Activated T-cell treated with anti-CD3 and anti-CD28 coated beads, Interleukin-2, amount 50 U/mL, for 1 hour (primary cell): ENCODE data around the gene DNAH1.
"Not testable (repeated sequence)": the region's sequence is repeated elsewhere in the genome, so short reads cannot be mapped to it uniquely, and the experiment has no call there.

Source experiments
- DNase-seq: peaks from one replicate; pipeline ENCODE4 v3.0.0-alpha.2; 2020

Gene DNAH1

DNA sequence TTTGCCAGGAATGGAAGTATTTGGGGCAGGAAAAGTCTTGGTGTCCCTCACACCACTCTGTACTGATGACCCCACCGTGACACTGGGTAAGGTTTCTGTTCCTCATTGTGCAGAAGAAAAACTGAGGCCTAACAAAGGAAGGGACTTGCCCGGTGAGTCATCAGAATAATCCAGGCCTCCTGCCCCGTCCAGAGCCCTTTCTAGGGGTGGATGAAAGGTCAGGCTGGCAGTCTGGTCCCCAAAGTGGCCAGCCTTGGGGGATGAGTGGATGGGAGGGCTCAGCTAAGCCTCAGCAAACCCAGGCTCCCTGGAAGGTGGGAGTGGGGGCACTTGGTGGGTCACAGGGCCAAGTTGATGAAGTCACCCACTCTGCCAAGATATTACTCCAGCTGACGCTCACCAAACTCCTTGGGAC lies 2.3 kb upstream of the DNAH1 start:
- DNase-seq = no peak

DNA sequence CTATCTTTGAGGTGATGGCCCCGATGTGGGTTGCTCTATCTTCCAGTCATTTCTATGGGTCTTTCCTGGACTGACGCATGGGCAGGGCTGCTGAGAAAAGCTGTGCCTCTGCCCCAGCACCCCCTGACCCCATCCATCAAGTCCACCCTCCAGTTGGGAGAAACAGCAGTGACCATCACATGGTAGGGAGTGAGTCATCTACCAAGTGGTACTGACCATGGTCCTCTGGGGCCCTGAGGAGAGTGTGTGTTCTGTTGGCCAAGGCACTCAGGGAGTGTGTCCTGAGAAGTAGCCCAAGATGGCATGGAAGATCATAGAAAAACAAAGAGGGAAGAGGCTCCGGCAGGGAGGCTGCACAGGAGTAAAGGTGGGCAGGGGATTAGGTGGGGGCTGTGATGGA lies 1.6 kb upstream of the DNAH1 start:
- no peak for DNase-seq

DNA sequence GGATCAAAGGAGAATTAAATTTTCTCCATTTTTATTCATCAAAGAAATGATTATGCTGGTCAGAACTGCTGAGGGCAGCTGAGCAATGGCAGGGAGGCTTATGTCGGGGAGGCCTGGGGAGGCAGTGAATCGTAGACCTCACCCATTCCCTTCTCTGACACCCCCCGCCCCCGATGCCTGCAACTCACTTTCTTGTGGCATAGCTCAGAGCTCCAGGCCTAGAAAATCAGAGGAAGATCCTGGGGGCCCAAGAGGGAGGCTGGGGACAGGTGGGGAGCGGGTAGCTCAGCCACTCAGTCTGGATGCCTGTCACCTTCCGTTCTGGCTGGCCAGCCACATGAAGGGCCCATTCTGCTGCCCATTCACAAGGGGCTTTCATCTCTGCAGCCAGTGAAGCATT lies 1.1 kb upstream of the DNAH1 start:
- DNase-seq = no peak

DNA sequence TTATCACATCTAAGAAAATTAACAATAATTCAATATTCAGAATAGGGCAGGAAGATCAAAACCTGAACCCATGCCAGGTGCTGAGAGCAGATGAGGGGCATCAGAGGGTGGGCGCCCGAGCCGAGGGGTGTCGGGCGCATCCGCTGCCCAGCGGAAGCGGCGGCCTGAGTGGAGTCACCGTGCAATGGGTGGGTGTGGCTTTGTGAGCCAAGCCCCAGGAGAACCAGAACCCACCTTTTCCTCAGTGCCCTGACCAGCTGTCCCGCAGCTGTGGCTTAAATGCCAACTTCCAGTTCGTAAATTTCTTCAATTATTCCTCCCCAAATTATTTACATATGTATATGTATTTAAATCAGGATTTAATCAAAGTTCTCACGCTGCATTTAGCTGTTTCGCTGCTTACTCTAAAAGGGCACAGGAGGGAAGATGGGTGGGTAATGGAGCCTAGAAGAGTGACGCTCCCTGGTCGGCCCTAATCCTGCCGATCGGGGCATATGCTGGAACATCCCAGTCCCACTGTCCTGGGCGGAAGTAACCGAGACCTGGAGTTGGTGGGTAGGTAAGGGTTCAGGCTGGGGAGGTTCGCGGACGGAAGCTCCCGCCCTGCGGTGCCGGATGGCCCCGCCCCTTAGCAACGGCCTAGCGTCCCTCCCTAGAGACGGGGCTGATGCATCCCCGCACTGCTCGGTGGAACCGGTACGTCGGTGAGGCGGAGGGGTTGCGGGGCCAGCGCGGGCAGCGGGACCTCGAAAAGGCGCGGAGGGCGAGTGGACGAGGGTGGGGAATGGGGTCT lies 1.3 kb downstream of the DNAH1 start:
- peak; percentile 79 for DNase-seq

DNA sequence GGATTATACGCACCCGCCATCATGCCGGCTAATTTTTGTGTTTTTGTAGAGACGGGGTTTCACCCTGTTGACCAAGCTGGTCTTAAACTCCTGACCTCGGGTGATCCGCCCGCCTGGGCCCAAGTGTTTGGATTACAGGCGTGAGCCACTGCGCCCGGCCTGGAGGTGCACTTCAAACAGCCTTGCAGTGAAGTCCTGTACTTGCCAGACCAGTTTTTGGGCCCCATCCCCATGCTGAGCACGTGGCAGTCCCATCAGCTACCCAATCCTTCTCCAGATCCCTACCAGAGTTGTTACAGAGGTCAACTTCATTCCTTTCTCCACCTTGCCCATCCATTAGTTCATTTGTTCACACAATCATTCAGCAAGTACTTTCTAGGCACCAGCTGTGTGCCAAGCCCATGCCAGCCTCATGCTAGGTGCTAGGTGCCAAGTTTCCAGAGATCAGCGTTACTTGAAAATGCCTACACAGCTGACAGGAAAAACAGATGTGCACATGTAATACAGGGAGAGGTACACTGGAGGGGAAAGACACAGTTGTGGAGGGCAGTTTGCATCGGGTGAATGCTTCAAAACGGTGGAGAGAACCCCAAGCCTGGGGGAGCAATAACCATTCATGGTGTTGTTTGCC lies 2.2 kb downstream of the DNAH1 start:
- DNase-seq = no peak

DNA sequence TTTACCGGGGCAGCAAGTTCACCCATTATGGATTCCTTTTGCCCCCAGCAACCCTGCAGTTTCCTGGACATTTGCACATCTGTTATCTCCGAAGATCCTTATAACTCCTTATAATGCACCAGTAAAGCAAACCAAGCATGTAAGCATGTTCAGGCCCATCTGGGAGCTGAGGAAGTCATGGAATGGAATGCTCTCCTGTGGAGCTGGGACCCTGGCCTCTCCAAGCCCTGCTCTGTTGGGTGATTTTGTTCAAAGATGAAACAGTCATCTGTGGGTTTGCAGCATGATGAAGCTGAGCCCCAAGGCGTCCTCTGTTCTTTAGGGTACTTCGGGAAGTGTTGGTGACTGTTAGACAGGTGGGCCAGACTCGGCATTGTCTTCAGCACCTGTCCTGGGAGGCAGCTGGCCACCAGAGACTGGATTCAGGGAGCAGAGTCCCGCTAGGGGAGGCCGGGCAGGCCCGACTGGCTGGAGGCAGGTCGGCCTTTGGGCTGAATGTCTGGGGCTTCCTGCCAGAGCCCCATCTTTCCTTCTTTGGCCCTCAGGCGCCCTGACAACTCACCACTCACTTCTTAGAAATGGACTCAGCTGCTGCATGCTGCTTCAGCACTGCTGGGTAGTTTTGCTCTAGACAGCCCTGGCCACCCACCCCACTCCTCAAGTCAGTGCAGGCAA lies 3.9 kb downstream of the DNAH1 start:
- no peak for DNase-seq

DNA sequence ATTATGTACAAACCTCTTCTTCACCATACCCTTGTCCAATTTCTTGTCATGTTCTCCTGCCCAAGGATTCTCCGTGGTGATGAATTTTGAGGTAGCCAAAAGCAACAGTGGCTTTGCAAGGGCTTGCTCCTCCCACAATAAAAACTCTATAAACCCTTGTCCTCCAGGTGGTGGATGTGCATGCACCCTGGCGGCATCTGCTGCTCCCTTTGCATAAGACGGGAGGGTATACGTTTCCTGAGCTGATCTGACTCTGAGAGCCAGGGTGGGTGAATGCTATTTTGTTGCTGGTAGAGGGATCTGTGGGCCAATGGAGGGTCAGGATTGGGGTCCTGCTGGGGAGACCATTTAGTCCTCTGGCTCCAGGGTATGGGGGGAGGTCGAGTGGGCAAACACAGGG lies 5.4 kb downstream of the DNAH1 start:
- DNase-seq = no peak

DNA sequence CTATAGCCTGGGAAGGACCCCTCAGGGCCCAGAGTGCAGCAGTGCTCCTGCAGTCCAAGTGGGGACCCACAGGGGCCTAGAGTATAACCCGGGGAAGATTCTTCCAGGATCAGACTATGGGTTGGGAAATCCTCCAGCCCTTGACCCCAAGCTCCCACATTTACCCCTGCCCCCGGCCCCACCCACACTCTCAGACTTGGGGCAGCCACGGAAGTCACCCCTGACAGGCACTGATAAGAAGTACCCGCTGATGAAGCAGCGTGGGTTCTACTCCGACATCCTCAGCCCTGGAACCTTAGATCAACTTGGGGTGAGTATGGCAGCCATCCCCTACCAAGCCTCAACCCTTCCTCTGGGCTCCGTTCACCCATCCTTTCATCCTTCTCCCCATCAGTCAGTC lies 6.3 kb downstream of the DNAH1 start:
- DNase-seq = no peak

DNA sequence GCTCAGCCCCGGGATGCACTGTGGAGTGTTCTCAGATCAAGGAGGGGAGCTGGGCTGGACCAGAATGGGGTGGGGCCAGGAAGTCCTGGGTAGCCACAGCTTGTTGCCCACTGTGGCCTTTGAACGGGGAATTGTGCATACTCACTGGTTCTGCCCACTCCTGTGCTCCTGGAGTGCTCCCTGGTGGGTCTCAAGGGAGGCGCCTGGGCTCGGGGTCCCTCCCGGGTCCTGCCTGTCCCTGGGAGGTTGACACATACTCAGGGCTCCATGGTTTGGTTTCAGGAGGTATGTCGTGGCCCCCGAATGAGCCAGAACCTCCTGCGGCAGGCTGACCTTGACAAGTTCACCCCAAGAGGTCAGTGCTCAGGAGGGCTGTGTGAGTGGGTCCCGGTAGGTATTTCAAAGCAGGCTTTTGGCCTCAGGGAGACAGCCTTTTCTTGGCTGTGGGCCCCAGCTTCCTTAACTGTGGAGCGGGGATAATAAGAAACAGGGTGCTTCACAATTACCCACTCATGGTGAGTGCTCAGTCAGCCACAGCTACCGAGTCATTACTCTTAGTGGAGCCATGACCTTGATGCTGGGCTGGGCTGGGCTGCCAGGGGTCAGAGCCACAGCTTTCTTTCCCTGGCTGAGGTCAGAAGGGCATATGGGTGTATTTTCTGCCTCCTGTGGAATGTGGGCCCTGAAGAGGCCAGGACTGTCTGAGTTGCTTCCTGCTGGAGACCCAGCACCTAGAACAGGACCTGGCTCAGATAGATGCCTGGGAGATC lies 7.6 kb downstream of the DNAH1 start:
- no peak for DNase-seq

DNA sequence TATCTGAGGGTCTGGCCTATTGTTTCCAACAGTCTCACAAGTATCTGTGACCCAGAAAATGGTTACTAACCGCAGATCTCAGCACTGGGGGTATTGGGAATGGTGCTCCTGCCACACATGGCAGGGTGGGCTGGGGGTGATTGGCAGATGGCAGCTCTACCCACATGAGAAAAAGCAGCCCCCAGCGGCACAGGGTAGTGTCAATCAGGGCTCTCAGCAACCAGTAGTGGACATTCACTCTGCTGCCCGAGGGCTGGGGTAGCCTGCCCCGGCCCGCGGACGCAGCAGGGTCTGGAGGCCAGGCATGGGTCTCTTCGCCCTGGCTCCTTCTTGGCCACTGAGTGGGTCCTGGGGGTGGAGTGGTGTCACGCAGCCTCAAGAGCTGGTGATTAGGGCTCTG lies 8.6 kb downstream of the DNAH1 start:
- no peak for DNase-seq

DNA sequence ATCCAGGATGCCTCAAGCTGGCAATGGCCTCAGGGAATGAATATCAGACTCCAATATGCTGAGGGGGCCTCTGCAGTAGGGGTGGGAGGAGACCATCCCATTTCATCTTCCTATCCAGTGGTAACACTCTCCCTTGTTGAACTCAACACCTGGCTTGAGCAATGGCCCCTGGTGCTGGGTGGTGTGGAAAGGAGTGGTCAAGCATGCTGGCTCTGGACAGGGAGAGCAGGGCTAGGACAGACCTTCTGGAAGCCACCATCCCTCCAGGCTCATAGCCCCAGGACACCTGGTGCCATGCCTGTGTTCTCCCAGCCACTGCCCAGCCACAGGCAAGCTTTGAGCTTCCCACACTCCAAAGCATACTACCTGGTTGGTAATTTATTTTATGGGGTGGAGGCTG lies 9.6 kb downstream of the DNAH1 start:
- DNase-seq = no peak

DNA sequence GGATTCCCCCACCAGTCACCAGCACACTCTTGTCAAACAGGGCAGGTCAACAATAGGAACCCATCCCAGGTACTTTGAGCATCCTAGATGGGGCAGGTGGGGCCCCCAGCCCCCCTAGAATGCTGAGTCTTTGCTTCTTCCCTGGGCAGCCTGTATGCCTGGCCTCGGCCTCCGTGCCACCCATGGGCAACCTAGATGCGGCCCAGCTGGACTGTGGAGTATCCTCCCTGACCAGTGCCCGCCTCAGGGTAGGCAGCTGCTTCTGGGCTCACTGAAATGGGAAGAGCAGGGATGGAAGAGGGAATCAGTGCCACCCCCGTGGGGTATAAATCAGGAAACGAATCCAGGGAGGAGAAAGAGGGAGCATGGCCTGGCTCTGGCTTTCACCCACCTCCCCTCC lies 10.9 kb downstream of the DNAH1 start:
- no peak for DNase-seq

DNA sequence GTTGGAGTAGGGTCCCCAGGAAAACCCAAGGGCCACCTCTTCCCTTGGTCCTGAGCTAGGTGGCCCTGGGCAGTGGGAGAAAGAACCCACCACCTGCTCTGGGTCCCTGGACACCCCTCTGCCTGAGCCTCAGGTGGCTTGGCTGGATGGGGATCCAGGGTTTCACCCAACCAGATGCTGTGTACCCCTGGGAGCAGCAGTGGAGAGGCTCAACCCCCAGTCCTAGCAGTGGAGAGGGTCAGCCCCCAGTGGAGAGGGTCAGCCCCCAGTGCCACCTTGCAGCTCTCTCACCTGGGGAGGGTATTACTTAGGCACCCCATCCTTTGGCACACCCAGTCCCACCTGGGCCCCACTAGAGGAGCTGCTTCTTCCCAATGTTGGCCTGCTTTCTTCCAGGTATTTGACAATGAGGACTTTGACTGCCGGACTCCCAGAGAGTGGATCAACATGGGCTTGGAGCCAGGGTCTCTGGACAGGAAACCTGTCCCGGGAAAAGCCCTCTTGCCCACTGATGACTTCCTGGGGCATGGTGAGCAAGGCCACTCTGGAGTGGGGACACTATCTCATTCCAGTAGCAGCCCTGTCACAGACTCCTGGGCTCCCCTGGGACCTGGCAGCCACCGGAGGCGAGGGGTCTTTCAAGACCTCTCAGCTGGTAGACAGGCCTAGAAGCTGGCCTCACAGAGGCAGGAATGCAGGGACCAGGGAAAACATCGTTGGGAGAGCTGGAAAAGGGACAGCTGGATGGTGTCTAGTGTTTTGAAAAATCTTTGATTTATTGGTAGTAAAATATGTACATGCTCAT lies 11.6 kb downstream of the DNAH1 start:
- no peak for DNase-seq

DNA sequence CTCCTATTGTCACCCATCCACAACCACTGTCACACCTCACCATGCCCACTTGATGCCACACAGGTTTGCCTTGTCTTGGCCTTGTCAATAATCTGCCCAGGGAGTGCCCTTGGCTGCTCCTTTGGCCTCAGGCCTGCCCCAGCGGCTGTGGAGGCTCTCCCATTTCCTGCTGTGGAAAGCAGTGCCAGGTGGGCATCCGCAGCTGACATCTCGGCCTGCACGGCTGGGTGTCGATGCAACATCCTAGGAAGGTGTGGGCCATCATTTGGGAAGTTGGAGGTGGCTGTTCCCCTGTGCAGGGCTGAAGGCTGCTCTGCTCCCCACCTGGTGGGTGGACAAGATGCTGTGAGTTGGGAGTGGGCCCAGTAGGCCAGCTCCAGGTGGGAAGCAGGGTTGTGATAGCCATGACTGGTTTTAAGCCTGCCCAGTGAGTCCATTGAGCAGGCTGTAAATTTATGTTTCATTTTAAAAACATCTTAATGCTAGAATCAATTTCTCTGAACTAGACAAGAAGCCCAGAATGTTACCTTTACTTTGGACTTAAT lies 12.5 kb downstream of the DNAH1 start:
- no peak for DNase-seq

DNA sequence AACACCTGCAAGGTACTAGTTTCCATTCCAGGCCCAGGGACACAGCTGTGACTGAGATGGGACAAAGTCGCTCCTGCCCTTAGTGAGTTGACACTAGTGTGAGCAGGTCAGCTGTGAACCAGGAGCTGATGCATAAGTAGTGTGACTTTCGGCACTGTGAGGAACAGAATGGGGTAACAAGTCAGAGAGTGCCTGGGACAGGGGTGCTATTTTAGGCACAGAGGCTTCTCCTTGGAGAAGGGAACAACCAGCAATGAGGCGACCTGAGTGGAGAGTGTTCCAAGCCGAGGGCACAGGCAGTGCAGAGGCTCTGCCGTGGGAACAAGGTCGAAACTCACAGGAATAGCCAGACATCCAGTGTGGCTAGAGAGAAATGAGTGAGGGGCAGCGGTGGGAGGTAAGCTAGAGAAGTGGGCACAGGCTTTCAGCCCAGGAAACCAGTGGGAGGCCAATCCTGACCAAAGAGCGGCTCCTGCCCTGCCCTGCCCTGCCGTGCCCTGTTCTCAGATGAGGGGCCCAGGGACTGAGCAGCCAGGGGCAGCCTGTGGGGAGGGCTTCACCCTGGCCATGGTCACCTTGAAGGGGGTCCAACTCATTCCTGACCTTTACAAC lies 14.2 kb downstream of the DNAH1 start:
- DNase-seq = no peak

DNA sequence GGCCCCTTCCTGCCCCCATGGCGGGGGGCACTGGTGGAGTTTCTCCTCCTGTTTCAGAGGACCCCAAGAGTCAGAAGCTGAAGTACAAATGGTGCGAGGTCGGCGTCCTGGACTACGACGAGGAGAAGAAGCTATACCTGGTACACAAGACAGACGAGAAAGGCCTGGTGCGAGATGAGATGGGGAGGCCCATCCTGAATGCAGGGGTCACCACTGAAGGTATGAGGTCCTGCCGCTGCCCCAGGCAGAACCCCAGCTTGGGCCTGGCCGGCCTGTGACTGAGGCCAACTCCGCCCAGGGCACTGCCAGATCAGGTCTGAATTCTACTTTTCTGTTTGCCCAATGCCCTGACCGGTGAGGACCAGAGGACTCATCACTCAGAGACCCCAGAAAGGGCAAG lies 15.0 kb downstream of the DNAH1 start:
- DNase-seq = no peak

DNA sequence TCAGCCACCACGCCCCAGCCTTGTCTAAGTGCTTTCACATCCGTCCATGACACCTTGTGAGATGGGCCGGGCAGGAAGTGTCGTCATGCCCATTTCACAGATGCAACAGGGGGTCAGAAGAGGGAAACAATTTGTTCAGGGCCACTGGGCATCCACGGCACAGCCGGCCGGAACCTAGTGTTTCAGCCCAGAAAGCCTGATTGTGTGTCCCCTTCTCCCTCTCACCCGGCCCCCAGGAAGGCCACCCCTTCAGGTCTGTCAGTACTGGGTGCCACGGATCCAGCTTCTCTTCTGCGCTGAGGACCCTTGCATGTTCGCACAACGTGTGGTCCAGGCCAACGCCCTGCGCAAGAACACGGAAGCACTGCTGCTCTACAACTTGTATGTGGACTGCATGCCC lies 15.8 kb downstream of the DNAH1 start:
- DNase-seq = no peak

DNA sequence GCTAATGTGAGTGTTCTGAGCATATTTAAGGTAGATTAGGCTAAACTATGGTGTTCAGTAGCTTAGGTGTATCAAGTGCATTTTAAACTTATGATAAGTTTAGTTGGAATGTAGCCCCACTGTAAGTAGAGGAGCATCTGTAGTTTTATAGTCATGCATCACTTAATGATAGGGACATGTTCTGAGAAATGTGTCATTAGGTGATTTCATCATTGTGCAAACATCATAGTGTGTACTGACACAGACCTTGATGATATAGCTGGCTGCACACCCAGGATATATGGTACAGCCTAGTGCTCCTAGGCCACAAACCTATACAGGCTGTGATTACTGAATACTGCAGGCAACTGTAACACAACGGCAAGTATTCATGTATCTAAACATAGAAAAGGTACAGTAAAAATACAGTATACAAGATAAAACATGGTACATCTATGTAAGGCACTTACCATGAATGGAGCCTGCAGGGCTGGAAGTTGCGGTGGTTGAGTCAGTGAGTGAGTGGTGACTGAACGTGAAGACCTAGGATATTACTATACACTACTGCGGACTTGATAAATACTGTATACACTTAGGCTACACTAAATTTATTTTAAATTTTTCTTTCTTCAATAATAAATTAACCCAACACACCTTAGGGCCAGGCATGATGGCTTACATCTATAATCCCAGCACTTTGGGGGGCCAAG lies 17.9 kb downstream of the DNAH1 start:
- DNase-seq = no peak

DNA sequence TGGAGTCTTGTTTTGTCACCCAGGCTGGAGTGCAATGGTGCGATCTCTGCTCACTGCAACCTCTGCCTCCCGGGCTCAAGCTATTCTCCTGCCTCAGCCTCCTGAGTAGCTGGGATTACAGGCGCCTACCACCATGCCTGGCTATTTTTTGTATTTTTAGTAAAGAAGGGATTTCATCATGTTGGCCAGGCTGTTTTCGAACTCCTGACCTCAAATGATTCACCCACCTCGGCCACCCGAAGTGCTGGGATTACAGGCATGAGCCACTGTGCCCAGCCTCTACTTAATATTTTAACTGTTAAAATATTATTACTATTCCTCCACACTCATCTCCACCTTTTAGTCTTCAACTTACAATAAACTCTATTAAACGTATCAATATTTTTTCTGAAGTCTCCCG lies 22.0 kb downstream of the DNAH1 start:
- DNase-seq = not testable (repeated sequence)

DNA sequence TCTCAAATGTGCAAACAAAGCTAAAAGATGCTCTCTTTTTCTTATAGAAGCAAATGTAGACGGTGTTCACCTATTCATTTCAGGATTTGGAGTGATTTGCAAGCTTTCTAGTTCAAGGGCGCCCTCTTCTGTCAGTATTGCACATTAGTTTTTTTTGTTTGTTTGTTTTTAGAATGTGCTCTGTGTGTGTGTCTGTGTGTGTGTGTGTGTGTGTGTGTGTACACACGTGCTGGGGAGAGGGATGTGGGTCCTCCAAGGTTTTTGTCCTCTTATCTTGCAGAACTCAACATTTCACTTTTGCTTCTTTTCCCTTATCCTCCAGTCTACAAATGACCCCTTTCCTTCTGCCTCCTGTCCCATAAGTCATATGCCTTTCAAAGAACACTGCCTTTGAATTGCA lies 23.5 kb downstream of the DNAH1 start:
- no peak for DNase-seq

DNA sequence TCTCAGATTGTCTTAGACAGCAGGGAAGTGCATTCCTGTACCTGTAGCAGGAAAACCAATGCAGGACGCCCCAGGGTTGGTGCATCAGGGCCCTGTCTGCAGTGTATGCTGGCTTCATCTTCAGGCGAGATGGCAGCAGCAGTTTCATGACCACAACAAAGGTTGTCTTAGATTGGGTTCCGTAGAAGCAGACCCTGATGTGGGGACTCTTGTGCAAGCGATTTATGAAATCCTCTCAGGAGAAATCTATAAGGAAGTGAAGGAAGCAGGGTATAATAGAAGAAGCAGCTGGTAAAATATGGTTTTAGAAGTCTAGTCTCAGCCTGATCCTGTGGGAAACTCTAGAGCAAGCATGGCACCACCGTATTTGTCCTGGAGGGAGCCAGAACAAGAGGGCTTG lies 25.0 kb downstream of the DNAH1 start:
- DNase-seq = no peak
